Measurements from ENCODE around the gene CASP8.

GRCh38 chr2:201246280-201246679 lies 14.1 kb upstream of the CASP8 start:
- TF ChIP-seq CTCF (IDR thresholded peaks at IDR 0.05; ENCODE audit: control extremely low read depth in 1 of 3, insufficient read depth in 1 of 3, low read depth in 1 of 3, low read length in 3 of 3) (no peak), TCF12 (IDR thresholded peaks at IDR 0.05; ENCODE audit: low read depth, low read length) (no peak), RNF2 (IDR thresholded peaks at IDR 0.05; ENCODE audit: borderline replicate concordance, low read depth, low read length, missing control alignments, poor library complexity, severe bottlenecking) (no peak), RAD21 (IDR thresholded peaks at IDR 0.05 in 1 of 2, conservative IDR thresholded peaks at IDR 0.05 in 1 of 2; ENCODE audit: low read depth in 2 of 2, low read length in 2 of 2) (no peak)
